HL-60 (cell line): ENCODE results near the gene LHX1.

ENCODE experiments used
- DNase-seq, 2 experiments: peaks; one replicate each; pipeline ENCODE4 v3.0.0-alpha.2; 2010 to 2020; ENCODE audit warnings: low read depth in 1 of 2, low spot score in 1 of 2
- H3K27ac ChIP-seq: fragments of 250-450 bp; sonication (Bioruptor Pico); replicated peaks from 2 replicates; pipeline ENCODE4 v1.5.1; 2020; ENCODE audit warnings: mild to moderate bottlenecking, moderate library complexity
- H3K27me3 ChIP-seq: fragments of 250-450 bp; sonication (Bioruptor Pico); 2 replicates; pipeline ENCODE4 v1.5.1; 2021; ENCODE audit warnings: mild to moderate bottlenecking, moderate library complexity; ENCODE audit not compliant: insufficient read depth, poor library complexity, severe bottlenecking
- H3K4me3 ChIP-seq: replicated peaks from 2 replicates; pipeline ENCODE4 v1.5.1; 2011; ENCODE audit warnings: mild to moderate bottlenecking, control low read depth, low read length; ENCODE audit not compliant: insufficient read depth
- GABPA ChIP-seq: IDR thresholded peaks from 2 replicates; pipeline ENCODE4 v1.6.1; 2012; ENCODE audit warnings: low read depth
- POLR2AphosphoS5 ChIP-seq: IDR thresholded peaks from 2 replicates; pipeline ENCODE4 v1.6.1; 2012; ENCODE audit warnings: low read depth
- SPI1 ChIP-seq: IDR thresholded peaks from 2 replicates; pipeline ENCODE4 v1.6.1; 2012; ENCODE audit warnings: low read depth, mild to moderate bottlenecking, borderline replicate concordance
- TF ChIP-seq, protein P1 (sequence below): IDR thresholded peaks from one replicate; pipeline ENCODE4 v1.5.1; 2011; ENCODE audit warnings: low read length, control low read depth, inconsistent platforms; ENCODE audit not compliant: insufficient read depth
- TF ChIP-seq, protein P2 (sequence below): IDR thresholded peaks from 2 replicates; pipeline ENCODE4 v1.6.1; 2012; ENCODE audit warnings: low read depth; ENCODE audit not compliant: insufficient replicate concordance

Gene LHX1

DNA sequence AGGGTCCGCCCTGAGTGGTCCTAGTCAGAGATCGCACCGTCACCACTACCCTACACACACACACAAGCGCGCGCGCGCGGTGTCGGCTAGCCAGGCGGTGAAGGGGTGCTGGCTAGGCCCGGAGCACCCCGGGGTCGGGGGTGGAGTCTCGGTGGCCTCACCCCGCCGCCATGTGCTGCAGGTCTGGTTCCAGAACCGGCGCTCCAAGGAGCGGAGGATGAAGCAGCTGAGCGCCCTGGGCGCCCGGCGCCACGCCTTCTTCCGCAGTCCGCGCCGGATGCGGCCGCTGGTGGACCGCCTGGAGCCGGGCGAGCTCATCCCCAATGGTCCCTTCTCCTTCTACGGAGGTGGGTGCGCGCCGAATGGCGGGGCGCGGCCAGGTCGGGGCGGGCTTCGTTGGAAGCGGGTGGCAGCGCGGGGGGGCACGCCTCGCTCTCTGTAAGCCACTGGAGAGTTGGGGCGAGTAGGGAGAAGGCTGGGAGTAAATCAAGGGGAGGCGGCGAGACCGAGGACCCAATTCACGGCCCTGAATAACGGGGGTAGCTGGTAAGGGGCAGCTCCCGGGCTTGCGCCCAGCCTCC lies 4.8 kb downstream of the LHX1 start:
- Histone ChIP-seq H3K27me3 (peaks cover 94% of the 10 kb centered on the region), H3K4me3 (no peak overlapping the region), H3K27ac (no peak overlapping the region)
- TF ChIP-seq, protein P1, sequence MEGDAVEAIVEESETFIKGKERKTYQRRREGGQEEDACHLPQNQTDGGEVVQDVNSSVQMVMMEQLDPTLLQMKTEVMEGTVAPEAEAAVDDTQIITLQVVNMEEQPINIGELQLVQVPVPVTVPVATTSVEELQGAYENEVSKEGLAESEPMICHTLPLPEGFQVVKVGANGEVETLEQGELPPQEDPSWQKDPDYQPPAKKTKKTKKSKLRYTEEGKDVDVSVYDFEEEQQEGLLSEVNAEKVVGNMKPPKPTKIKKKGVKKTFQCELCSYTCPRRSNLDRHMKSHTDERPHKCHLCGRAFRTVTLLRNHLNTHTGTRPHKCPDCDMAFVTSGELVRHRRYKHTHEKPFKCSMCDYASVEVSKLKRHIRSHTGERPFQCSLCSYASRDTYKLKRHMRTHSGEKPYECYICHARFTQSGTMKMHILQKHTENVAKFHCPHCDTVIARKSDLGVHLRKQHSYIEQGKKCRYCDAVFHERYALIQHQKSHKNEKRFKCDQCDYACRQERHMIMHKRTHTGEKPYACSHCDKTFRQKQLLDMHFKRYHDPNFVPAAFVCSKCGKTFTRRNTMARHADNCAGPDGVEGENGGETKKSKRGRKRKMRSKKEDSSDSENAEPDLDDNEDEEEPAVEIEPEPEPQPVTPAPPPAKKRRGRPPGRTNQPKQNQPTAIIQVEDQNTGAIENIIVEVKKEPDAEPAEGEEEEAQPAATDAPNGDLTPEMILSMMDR = no peak
- TF ChIP-seq, protein P2, sequence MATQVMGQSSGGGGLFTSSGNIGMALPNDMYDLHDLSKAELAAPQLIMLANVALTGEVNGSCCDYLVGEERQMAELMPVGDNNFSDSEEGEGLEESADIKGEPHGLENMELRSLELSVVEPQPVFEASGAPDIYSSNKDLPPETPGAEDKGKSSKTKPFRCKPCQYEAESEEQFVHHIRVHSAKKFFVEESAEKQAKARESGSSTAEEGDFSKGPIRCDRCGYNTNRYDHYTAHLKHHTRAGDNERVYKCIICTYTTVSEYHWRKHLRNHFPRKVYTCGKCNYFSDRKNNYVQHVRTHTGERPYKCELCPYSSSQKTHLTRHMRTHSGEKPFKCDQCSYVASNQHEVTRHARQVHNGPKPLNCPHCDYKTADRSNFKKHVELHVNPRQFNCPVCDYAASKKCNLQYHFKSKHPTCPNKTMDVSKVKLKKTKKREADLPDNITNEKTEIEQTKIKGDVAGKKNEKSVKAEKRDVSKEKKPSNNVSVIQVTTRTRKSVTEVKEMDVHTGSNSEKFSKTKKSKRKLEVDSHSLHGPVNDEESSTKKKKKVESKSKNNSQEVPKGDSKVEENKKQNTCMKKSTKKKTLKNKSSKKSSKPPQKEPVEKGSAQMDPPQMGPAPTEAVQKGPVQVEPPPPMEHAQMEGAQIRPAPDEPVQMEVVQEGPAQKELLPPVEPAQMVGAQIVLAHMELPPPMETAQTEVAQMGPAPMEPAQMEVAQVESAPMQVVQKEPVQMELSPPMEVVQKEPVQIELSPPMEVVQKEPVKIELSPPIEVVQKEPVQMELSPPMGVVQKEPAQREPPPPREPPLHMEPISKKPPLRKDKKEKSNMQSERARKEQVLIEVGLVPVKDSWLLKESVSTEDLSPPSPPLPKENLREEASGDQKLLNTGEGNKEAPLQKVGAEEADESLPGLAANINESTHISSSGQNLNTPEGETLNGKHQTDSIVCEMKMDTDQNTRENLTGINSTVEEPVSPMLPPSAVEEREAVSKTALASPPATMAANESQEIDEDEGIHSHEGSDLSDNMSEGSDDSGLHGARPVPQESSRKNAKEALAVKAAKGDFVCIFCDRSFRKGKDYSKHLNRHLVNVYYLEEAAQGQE = no peak
- TF ChIP-seq SPI1 (no peak), POLR2AphosphoS5 (no peak), GABPA (no peak)
- no peak for DNase-seq

DNA sequence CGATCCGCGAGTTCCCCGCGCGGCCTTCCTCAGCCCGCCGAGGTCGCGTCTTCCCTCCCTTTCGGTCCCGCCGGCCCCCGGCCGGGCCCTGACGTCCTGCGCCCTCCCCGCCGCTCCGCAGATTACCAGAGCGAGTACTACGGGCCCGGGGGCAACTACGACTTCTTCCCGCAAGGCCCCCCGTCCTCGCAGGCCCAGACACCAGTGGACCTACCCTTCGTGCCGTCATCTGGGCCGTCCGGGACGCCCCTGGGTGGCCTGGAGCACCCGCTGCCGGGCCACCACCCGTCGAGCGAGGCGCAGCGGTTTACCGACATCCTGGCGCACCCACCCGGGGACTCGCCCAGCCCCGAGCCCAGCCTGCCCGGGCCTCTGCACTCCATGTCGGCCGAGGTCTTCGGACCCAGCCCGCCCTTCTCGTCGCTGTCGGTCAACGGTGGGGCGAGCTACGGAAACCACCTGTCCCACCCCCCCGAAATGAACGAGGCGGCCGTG lies 5.4 kb downstream of the LHX1 start:
- no peak for DNase-seq
- TF ChIP-seq, protein P2 = no peak
- TF ChIP-seq SPI1 (no peak), GABPA (no peak), POLR2AphosphoS5 (no peak)
- TF ChIP-seq, protein P1 = no peak
- Histone ChIP-seq H3K4me3 (no peak overlapping the region), H3K27me3 (peaks cover 91% of the 10 kb centered on the region), H3K27ac (no peak overlapping the region)

DNA sequence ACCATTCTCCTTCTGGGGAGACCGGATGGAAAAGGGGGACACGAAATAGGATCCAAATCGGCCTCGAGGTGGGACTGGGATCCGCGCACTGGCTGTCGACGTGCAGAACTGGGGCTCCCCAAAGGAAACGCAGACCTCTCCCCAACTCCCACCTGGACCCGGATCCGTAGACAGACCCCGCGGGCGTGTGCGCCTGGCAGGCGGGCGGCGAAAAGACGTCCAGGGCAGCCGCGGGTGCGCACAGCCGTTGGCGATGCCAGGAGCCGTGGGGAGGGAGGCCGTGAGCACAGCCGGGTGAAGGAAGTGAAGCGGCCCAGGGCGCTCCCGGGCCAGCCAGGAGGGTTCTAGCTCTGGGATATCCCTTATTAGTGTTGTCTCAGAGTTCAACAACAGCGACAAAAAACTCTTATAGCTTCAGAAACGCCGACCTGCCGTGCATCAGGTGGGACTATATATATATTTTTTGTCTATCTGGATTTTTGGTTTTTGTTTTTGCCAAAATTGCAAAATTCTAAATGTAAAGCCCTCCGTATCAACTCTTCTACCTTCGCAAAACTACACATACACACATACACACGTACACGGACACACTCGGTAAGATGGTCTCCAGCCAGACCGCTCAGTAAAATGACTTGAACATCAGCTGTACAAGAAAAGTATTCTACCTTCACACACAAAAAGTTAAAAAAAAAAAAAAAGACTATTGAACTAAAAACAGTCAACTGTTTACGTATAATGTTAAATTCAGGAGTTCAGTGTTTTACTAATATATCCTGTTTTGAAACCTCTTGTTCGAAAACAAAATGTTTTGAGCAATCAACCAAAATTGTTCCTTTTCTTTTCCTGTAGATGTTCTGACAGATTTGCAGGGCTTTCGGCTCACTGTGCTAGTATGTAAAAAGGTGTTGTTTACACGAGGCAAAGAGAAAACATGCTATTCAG lies 6.2 kb downstream of the LHX1 start:
- no peak for DNase-seq
- Histone ChIP-seq H3K4me3 (no peak overlapping the region), H3K27me3 (peaks cover 82% of the 10 kb centered on the region), H3K27ac (no peak overlapping the region)
- no peak for TF ChIP-seq POLR2AphosphoS5
- TF ChIP-seq, protein P2 = no peak
- TF ChIP-seq, protein P1 = no peak
- TF ChIP-seq SPI1 = no peak
- TF ChIP-seq GABPA = no peak
